GM21723 (cell line): ENCODE measurements around the gene PAXX.

Experiments
- ATAC-seq: cut with Tn5 transposase; IDR thresholded peaks from one replicate; pipeline ENCODE4 v1.9.1; 2021; ENCODE audit warnings: mild to moderate bottlenecking, moderate library complexity; ENCODE audit not compliant: unreplicated experiment

PAXX gene

DNA sequence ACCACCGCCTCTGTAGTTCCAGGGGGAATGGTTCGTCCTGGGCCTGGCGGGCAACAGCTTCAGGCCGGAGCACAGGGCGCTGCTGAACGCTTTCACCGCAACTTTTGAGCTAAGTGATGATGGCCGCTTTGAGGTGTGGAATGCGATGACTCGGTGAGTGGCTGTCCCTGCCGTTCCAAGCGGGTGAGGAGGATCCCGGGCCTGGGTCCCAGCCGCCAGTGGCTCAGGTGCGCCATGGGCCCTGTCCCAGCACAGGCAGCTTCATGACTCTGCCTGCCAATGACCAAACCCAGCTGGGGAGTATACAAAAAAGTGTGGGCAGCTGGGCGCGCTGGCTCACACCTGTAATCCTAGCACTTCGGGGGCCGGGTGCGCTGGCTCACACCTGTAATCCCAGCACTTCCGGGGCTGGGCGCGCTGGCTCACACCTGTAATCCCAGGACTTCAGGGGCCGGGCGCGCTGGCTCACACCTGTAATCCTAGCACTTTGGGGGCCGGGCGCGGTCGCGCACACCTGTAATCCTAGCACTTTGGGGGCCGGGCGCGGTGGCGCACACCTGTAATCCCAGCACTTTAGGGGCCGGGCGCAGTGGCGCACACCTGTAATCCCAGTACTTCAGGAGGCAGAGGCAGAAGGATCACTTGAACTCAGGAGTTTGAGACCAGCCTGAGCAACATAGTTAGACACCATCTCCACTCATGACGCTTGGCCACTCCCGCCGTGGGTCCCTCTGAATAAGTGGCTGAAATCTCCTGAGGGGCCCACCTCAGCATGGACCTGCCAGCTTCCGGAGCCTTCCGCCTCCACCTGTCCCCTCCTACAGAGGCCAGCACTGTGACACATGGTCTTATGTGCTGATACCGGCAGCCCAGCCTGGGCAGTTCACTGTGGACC lies 39.1 kb upstream of the PAXX start:
- ATAC-seq, result no peak

DNA sequence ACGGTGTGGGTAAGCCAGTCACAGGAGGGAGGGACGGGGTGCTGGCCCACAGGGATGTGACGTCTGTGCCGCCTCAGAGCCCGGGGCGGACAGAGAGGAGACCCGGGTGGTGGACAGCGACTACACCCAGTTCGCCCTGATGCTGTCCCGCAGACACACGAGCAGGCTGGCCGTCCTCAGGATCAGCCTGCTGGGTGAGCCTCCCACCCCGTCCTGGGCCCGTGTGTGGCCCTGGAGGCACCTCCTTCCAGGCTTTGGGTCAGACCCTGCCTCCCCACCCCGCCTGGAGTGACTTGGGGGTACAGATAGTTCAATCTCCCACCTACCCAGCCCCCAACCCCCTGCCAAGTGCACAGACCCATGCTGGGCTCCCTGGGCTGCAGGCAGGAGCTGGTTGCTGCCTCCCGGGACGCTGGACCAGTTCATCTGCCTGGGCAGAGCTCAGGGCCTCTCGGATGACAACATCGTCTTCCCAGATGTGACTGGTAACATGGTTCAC lies 38.4 kb upstream of the PAXX start:
- ATAC-seq, result no peak

DNA sequence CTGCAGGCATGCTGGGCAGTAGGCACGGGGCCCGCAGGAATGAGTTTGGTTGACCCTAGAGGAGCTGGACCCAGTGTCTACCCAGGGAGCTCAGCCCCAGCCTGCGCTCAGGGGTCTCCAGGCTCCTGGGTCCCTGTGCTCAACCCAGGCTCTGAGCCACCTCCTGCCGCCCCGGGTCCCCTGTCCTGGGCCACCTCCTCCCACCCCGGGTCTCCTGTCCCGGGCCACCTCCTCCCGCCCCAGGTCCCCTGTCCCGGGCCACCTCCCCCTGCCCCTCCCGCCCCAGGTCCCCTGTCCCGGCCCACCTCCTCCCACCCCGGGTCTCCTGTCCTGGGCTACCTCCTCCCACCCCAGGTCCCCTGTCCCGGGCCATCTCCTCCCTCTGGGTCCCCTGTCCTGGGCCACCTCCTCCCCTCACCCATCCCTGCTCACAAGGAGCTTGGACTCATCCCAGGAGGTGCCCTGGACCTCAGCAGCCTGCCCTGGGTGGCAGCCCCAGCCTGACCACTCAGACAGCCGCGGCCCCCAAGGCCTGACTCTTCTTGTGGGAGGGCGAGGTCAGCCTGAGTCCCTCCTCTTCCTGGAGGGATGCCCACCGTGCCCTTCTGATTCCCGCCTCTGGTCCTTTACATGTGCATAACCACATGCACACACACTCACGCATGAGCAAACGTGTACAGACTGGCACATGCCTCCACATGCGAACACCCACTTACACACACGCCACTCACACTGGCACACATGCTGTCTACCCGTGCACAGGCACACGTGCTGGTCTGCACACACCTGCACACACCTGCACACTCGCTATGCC lies 37.7 kb upstream of the PAXX start:
- no peak for ATAC-seq

GRCh38 chr9:136955202-136955942 lies 36.9 kb upstream of the PAXX start:
- no peak for ATAC-seq

- no peak for ATAC-seq
These were observed 36.3 kb upstream of the PAXX start for GRCh38 chr9:136955943-136956335.

DNA sequence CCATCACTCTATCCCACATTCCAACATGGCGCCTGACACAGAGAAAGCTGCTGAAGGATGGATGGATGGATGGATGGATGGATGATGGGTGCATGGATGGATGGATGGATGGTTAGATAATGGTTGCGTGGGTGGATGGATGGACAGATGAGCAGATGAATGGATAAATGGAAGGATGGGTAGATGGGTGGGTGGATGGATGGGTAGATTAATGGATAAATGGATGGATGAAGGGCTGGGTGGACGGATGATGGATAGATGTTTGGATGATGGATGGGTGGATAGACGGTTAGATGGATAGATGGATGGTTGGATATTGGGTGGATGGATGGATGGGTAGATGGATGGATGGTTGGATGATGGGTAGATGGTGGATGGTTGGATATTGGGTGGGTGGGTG lies 35.6 kb upstream of the PAXX start:
- no peak for ATAC-seq

- ATAC-seq, result no peak
These were observed 34.8 kb upstream of the PAXX start for GRCh38 chr9:136957461-136957860.

DNA sequence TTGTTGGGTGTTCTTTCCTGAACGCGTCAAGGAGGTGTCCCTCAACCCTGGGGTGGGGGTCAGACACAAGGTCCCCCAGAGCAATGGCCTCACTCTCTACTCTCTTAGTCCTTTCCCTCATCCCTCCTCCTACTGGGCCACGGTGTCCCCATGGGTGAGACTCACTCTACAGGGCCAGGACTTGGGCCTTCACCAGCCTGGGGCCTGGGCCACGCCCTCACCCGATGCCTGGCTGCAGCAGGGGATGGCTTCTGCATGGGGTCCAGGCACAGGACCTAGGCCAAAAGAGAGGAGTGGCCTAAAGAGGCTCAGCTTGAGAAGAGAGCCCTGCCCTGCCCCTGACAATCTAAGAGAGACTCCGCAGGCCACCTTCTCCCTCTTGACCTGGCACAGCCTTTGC lies 34.3 kb upstream of the PAXX start:
- ATAC-seq, result no peak

- ATAC-seq, result no peak
These were observed 33.7 kb upstream of the PAXX start for GRCh38 chr9:136958473-136958872.

GRCh38 chr9:136958898-136959850 lies 33.0 kb upstream of the PAXX start:
- ATAC-seq, result no peak

GRCh38 chr9:136960212-136960937 lies 31.8 kb upstream of the PAXX start:
- ATAC-seq, result no peak

DNA sequence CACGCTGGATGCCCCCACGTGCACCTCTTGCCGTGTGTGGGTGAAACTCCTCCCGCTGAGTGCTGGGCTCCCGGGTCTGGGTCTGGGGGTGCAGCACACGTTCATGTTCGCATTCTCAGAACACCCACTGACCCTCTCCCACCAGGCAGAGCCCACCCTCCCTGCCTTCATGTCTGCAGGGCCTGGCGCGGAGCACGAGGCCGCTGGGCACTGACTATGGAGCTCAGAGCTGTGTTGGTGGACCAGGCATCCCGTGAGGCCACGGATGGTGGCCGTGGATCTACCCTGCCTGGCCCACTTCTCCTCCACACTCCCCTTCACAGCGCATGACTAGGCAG lies 31.3 kb upstream of the PAXX start:
- no peak for ATAC-seq

GRCh38 chr9:136961279-136962065 lies 30.8 kb upstream of the PAXX start:
- no peak for ATAC-seq

GRCh38 chr9:136962163-136962562 lies 30.1 kb upstream of the PAXX start:
- ATAC-seq, result no peak

- ATAC-seq, result no peak
These were observed 29.4 kb upstream of the PAXX start for GRCh38 chr9:136962701-136963248.

DNA sequence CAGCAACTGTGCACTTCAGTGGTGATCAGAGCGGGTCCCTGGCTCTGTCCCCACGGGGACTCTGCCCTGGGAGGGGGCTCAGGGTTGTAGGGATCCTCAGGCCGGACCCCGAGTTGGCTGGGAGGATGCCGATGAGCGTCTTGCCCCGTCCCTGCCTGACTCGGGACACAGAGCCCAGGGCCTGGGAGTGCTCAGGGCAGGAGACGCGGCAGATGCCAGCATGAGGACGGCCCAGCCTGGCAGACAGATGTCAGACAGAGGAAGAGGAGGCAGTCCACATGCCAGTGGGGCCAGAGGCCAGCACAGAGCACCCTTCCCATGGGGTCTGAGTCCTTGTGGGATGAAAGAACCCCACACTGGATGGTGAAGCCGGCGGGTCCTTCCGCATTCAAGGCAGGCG lies 28.9 kb upstream of the PAXX start:
- no peak for ATAC-seq

DNA sequence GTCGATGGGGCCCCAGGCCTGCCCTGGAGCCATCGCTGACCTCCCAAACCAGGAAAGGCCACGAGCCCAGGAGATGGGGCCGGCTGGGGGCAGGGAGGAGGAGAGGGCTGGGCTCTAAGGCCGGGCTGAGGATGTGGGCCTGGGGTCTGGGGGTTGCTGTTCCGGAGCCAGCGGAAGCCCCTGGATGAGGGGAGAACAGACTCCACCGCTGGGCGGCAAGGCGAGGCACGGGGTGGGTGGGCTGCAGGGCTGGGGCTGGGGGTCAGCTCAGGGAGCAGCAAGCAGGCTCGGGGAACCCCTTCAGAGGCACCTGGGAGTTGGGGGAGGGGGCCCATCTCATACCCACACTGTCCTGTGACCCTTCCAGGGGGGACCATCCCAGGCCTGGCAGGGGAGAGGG lies 28.5 kb upstream of the PAXX start:
- ATAC-seq, result no peak

- ATAC-seq, result no peak
These were observed 28.0 kb upstream of the PAXX start for GRCh38 chr9:136964171-136964689.
